H4 (cell line): ENCODE data around the gene UBASH3A. TPM values are rescaled to one million over a fixed set of nuclear protein-coding genes. Genes with fewer than 3 reads are reported as not detected.

Experiments used
- DNase-seq: peaks from one replicate; pipeline ENCODE4 v3.0.0-alpha.2; 2015; ENCODE audit warnings: low spot score
- total RNA-seq: library from RNA; depleted of rRNA; stranded (reverse); fragments of >200 nt; shearing (Covaris generic); gene quantifications from 2 replicates; pipeline ENCODE4 v1.2.3, GENCODE V29; 2014

The UBASH3A gene
- total RNA-seq, 1 experiment from 2014 or later = not detected

- DNase-seq = no peak
Observed at GRCh38 chr21:42448686-42449085, 45.0 kb downstream of the UBASH3A start.

GRCh38 chr21:42451941-42452340 is 48.2 kb downstream of the UBASH3A start:
- no peak for DNase-seq

DNA sequence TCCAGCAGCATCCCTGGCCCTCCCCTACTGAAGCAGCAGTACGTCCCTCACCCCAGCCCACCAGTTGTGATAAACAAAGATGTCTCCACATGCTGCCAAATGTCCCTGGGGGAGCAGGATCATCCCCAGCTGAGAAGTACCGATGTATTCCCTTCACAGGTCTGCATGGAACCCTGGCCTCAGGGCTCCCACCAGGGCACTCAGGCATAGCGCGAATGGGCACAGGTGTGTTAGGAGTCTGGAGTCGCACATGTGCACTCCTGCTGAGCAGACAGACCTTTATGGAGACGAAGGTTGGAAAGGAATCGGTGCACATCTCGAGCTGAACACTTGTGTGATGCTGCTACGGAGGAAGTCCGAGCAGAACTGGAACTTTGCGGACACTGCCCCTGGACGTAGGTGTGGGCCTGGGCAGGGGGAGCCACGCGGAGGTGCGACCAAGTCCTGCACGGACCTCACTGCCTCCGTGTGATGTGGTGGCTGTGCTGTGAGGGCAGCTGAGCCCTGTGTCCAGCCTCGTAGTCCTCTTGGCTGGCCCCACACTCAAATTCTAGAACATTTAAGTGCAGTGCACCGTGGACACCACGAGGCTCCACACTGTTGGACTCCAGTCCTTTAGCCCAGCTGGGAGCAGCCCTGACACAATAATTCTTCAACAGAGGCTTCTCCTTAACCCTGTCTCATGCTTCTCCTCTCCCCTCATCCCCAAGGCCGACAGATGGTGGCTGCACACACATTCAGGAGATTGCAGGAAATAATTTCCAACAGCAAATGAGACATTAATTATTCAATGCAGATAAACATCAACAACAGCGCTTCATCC is 48.9 kb downstream of the UBASH3A start:
- DNase-seq = no peak

DNA sequence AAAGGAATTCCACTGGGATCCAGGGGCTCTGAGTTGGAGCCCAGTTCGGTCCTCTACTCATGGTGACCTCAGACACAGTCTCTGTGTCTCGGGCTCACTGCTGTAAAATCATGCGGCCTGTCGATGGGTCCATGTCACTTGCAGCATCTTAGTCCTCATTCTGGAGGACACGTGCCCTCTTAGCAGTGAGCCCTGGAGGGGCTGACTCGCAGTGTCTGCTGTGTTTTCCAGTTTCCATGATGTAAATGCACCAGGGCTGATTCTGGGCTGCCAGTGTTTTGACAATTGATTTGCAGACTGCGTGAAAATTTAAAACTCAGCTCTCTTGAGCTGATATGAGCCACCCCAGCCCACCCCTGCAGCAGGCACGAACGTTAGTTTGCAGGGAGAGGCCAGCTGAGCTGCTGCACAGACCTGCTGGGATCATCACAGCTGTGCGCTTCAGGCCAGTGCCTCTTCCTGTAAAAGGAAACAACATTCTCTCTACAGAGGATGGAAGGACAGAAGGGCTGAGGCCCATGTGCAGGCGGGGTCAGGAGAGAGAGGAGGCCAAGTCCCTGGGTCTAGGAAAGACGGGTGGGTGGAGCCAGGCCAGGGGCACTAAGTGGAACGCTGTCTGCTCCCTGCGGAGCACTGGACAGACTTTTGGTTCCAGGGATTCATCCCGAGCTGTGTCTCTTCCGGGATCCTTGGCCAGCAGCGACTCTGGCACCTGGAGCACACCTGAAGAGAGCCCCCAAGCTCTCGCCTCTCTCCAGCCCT is 49.7 kb downstream of the UBASH3A start:
- no peak for DNase-seq

DNA sequence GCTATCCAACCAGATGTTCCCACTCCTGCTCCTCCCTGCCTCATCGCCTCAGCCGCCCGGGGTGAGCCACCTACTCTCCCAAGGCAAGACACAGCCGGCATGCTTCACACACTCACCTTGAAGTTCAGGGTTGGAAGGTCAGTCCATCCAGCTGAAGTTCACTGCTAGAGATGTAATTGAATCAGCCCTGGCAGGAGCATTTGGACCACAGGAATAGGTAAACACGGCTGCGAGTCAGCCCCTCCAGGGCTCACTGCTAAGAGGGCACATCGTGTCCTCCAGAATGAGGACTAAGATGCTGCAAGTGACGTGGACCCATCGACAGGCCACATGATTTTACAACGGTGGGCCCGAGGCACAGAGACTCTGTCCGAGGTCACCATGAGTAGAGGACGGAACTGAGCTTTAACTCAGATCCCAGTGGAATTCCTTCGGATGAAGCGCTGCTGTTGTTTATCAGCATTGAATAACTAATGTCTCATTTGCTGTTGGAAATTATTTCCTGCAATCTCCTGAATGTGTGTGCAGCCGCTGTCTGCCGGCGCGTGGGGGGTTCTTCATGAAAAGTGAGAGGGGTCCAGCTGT is 50.4 kb downstream of the UBASH3A start:
- DNase-seq = no peak

GRCh38 chr21:42454786-42455185 is 51.1 kb downstream of the UBASH3A start:
- DNase-seq = no peak

GRCh38 chr21:42455196-42455595 is 51.5 kb downstream of the UBASH3A start:
- peak; percentile 48 for DNase-seq

DNA sequence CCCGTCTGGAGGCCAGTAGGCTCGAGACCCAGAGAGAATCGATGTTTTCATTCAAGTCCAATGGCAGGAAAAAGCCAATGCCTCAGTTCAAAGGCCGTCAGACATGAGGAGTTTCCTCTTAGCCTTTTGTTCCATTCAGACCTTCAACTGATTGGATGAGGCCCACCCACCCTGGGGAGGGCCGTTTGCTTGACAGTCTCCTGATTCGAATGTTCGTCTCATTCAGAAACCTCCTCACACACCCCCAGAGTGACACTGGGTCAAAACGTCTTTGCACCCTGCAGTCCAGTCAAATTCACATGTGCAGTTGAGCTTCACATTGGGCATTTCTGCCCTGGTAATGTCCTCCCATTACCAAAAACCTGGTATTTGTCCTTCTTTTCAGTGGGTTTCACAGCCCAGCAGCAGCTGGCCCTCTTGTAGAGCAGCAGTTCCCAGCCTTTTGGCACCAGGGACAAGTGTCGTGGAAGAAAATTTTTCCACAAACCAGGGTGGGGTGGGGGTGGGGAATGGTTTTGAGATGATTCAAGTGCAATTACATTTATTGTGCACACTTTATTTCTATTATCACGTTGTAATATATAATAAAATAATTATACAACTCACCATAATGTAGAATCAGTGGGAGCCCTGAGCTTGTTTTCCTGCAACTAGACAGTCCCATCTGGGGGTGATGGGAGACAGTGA is 52.2 kb downstream of the UBASH3A start:
- no peak for DNase-seq

DNA sequence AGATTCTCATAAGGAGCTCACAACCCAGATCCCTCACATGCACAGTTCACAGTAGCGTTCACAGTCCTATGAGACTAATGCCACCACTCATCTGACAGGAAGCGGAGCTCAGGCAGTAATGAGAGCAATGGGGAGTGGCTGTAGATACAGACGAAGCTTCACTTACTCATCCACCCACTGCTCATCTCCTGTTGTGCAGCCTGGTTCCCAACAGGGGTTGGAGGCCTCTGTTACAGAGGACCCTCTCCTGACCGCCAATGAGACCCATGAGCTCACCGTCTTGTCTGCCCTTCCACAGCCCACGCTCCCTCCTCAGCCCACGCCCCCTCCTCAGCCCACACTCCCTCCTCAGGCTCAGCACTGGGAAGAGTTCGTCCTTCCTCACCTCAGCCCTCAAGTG is 52.8 kb downstream of the UBASH3A start:
- DNase-seq = no peak

- no peak for DNase-seq
Observed at GRCh38 chr21:42459082-42459460, 55.4 kb downstream of the UBASH3A start.

DNA sequence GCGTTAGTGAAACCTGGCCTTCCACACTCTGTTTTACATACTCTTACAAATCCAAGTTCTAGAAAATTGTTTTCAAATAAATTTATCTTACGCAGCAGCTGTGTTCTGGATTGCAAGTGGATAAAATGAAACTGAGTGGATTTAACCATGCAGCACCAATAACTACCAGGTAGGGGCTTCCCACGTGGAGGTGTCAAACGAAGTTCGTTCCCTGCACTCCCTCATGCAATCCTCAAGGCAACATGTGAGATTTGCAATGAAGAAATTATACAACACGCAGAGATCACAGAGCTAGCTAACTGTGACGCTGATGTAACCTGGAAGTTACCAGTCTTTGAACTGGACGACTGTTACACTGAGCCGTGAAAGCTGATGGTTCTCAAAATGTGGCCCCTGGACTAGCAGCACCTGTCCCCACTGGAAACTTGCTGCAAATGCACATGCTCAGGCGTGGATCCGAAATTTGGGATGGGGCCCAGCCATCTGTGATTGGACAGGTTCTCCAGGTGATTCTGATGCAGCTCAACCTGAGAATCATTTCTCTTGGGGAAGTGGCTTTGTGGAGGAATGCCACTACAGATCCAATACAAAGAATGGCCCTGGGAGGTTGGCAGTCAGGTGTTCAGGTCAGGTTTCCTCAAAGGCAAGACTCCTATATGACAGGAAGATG is 56.0 kb downstream of the UBASH3A start:
- no peak for DNase-seq

DNA sequence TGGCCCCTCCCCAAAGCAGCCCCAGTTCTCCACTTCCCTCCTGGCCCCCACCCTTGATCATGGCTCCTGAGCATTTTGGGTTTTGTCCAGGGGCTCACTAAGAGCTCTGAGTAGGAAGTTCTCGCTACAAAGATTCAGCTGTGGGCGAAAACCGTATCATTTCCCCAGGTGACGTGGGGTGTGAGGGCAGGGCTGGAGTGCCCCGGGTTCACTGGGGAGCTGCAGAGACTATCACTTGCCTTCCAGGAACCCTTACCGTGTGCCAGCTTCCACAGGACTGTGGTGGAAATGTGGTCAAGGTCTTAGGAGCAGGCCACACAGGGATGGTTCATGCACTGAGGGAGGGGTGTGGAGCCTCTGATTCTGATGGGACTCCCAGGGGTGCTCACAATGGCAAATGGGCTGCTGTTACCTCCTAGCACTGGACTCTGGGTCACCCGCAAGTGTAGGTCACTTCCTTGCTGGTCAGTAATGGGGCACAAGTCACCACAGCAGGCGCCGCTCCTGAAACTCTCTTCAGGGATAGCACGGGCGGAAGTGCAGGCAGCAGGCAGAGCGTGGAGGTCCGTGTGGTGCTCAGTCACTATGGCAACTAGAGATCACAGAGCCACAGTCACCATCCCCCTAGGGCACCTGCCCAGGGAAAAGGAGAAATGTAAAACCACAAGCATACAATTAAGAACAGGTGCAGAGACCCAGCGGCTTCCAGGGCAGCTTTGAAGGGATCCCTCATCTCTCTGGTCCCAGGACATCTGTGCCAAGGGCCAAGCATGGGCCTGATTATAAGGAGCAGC is 56.9 kb downstream of the UBASH3A start:
- no peak for DNase-seq

GRCh38 chr21:42461185-42461520 is 57.5 kb downstream of the UBASH3A start:
- no peak for DNase-seq

DNA sequence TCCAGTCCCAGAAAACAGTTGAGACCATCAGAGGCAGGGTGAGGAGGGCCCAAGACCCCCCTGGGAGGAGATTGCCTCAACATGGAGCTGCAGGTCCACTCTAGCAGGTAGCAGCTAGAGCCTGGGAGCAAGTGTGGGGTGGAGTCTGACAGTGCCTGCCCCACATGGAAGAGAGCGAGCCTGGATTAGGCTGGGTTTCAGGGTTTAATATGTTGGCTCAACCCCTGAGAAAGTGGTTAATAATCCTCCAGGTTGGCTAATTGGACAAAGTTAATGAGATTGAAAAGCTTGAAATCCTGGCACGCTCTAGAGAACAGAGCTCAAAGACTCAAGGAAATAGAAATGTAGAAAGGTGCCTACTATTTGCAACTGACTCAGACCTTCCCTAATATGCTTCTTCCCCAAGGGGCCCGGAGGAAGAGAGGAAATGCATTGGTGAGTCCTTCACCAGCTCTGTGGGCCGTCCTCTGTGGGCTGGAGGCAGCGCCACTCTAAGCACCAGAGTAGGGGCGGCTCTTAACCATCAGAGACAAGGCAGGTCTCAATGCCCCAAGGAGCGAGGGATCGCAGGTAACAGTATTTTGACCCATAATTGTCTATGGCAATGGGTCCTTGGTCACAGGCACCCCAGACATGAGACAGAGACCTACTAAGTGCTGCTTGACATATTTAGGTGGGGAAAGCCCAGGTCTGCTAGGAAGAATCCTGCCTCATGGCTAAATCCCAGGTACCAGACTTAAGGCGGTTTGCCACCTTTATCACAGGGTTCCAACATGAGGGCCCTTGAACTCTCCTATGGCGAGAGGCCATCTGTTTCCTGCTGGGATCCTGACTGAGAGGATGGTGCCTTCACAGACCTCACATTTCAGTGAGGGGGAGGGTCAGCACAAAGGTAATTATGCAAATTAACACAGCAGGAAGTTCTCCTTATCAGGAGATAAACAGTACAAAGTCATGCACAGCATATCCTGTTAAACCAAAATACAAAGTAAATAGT is 58.5 kb downstream of the UBASH3A start:
- DNase-seq = no peak

DNA sequence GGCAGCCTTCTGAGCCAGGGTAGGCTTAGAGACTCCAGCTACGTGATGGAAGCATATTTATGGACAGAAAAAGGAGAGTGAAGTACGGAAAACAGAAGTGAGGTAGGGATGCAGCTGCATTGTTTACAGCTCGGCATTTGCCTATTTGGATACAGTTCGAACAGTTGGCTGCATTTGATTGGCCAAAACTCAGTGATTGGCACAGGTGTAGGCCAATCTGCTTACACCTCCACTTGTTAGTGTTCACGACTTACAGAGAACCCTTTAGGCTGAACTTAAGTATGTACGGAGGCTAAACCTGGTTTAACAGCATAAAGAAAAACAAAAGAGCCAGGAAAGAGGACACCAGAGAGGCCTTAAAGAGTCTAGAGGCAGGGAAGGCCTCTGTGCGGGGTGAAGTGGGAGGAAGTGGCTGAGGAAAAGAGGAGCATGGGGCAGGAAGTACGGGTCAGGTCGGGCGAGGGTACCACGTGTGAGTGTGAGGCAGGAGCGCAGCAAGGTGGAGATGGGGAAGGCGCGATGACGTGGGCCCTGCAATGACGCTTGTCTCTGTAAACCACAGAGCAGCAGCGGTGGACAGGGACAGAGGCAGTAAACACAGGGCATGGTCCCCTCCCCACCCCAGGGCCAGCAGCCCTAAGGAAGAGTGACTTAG is 60.3 kb downstream of the UBASH3A start:
- DNase-seq = no peak

DNA sequence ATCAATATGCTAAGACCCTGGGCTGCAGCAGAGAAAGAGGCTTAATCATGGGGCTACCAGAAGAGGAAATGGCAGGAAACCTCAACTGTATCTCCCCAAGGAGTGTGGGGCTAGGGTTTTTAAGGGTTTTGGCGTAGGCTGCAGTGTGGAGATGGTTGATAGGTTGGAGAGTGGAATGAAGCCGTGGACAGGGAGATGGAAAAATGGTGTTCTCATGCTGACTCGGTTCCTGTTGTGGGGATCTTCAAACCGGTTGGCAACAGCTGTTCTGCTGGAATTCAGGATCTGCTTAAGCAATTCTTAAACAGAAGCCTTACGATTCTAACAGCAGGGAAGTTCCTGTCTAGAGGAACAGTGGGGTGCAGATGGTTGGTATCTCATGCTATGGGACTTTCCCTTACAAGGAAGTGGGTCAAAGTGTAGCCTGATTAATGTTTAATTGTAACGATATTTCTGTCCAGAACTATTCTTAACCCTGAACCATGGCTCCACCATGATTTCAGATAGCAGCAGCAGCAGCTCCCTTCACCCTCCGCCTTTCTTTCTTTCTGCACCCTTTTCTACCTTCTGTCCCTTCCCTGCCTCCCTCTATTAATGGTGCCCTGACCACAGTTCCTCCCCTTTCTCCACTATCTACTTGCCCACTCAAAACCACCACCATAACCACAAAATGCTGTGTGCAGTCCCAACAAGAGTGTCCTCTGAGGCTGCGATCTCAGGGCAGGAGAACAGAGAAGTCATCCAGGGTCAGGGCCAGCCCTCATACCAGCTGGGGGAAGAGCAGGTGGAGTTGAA is 61.5 kb downstream of the UBASH3A start:
- no peak for DNase-seq

DNA sequence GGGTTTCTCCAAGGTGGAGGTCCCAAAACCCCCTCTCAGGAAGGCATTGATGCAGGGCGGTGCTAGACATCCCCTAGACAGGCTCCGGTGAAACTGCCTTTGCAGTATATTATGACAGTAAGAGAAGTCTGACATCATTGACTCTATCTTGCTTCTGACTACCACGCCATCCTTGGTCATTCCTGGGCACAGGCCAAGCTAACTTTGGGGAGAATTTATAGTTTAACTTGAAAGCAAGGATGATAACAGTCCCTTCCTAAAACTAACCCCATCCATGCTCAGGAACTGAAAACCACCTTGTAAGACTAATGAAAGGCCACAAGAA is 62.1 kb downstream of the UBASH3A start:
- DNase-seq = no peak

DNA sequence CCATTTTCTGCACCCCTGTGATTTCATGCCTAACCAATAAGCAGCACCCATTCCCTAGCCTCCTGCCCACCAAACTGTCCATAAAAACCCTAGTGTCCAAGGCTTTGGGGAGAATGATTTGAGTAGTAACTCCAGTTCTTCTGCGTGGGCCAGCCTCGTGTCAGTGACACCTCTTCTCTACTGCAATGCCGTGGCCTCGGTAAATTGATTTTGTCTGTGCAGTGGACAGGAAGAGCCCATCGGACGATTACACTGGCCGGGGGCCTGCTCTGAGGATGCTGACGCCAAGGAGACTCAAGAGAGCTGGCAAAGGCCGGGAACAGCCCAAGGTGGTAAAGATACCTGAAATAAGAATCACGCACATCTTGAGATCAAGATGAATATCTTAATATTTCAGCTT is 63.0 kb downstream of the UBASH3A start:
- DNase-seq = no peak
